Upper lobe of left lung (tissue), 4 donors: ENCODE data around the gene ZNF585A.

Experiments
- POLR2A ChIP-seq, 4 donors: fragments of 450-650 bp; IDR thresholded peaks; one replicate each; pipeline ENCODE4 v1.5.1; 2016 to 2017; ENCODE audit warnings: antibody characterized with exemption in 4 of 4, mild to moderate bottlenecking in 2 of 4
- POLR2AphosphoS5 ChIP-seq, 2 donors: sonication (generic); formaldehyde crosslinking; IDR thresholded peaks; one replicate each; pipeline ENCODE4 v1.5.1; 2017; ENCODE audit warnings: antibody characterized with exemption in 2 of 2
- TF ChIP-seq, protein P1 (sequence below), 6 experiments: fragments of 450-650 bp in 4 of 6; fragments of 200-600 bp in 2 of 6; sonication (generic) in 2 of 6; IDR thresholded peaks; one replicate each; pipeline ENCODE4 v1.5.1; 2016 to 2019; ENCODE audit warnings: antibody characterized with exemption in 6 of 6

DNA sequence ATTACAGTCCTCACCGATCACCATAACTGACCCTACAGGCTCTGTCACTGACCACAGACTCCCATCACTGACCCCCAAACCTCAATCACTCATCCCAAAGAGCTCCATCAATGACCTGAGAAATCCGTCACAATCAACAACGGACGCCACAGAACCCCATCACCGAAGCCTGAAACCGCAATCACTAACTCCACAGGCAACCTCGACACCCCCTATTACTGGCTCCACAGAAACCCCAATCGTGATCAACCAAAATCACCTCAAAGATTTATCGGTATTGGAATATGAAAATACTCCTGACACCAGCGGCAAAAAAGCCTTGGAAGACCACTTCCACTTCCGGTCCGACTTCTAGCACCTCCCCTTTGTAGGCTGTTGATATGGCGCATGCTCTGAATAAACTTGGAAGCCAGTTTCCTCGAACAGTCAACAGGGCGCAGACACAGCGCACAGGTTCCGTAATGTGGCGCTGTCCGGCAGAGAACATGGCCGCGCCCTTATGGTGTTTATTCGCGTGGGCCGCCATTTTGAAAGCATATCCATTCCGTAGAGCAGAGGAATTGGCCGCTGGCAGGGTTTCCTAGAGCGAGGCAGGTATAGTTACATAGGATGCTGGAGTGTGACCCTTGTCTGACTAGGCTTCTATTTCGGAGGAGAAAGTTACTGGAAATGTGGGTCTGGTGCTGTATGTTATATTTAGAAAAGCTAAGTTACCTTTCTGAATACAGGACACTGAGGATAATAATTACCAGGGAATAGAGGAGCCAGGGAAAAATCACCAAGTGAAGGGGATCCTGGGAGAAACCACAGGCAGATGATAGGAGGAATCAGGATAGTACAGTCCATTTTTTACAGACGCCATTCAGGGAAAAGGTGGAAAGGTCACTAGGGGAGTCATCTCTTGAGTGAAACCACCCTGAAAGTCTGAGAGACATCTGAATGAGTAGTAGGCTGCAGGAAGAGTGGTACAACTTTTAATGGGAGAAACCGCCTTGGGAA, at the start of gene ZNF585A:
- TF ChIP-seq, protein P1, sequence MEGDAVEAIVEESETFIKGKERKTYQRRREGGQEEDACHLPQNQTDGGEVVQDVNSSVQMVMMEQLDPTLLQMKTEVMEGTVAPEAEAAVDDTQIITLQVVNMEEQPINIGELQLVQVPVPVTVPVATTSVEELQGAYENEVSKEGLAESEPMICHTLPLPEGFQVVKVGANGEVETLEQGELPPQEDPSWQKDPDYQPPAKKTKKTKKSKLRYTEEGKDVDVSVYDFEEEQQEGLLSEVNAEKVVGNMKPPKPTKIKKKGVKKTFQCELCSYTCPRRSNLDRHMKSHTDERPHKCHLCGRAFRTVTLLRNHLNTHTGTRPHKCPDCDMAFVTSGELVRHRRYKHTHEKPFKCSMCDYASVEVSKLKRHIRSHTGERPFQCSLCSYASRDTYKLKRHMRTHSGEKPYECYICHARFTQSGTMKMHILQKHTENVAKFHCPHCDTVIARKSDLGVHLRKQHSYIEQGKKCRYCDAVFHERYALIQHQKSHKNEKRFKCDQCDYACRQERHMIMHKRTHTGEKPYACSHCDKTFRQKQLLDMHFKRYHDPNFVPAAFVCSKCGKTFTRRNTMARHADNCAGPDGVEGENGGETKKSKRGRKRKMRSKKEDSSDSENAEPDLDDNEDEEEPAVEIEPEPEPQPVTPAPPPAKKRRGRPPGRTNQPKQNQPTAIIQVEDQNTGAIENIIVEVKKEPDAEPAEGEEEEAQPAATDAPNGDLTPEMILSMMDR (IDR thresholded peaks at IDR 0.05) = peak in 1 of 6 experiments; percentile 20
- TF ChIP-seq POLR2AphosphoS5 (IDR thresholded peaks at IDR 0.05) (peak; percentile 64 to 70), POLR2A (IDR thresholded peaks at IDR 0.05) (peak in 1 of 4 donors; percentile 50)
